SHP77 treated with DMSO at 0.1 percent for 48 hours (cell line): ENCODE measurements around the gene CRB1.

Experiments used
- DNase-seq: peaks from one replicate; lab custom pipeline; 2025; lab: John Stamatoyannopoulos, UW

CRB1 gene

GRCh38 chr1:197343663-197344273 lies 75.7 kb downstream of the CRB1 start:
- DNase-seq = no peak

- DNase-seq = no peak
Measured at GRCh38 chr1:197351821-197352440, 83.9 kb downstream of the CRB1 start.

- no peak for DNase-seq
Measured at GRCh38 chr1:197355248-197355995, 87.4 kb downstream of the CRB1 start.

- DNase-seq = peak; percentile 18
Measured at GRCh38 chr1:197356723-197357533, 88.9 kb downstream of the CRB1 start.

- no peak for DNase-seq
Measured at GRCh38 chr1:197358959-197359358, 90.9 kb downstream of the CRB1 start.

- DNase-seq = no peak
Measured at GRCh38 chr1:197360068-197360467, 92.0 kb downstream of the CRB1 start.

GRCh38 chr1:197362871-197363270 lies 94.8 kb downstream of the CRB1 start:
- no peak for DNase-seq

GRCh38 chr1:197363855-197364254 lies 95.8 kb downstream of the CRB1 start:
- DNase-seq = no peak

- no peak for DNase-seq
Measured at GRCh38 chr1:197366996-197367395, 98.9 kb downstream of the CRB1 start.

GRCh38 chr1:197367627-197368026 lies 99.6 kb downstream of the CRB1 start:
- DNase-seq = no peak

- DNase-seq = no peak
Measured at GRCh38 chr1:197374428-197374827, 106.4 kb downstream of the CRB1 start.

GRCh38 chr1:197384471-197384870 lies 116.4 kb downstream of the CRB1 start:
- DNase-seq = no peak

GRCh38 chr1:197388801-197389200 lies 120.7 kb downstream of the CRB1 start:
- no peak for DNase-seq

GRCh38 chr1:197390856-197391255 lies 122.8 kb downstream of the CRB1 start:
- DNase-seq = no peak

- no peak for DNase-seq
Measured at GRCh38 chr1:197391303-197392226, 123.5 kb downstream of the CRB1 start.

GRCh38 chr1:197392541-197392940 lies 124.5 kb downstream of the CRB1 start:
- DNase-seq = no peak

- no peak for DNase-seq
Measured at GRCh38 chr1:197393105-197393504, 125.1 kb downstream of the CRB1 start.

GRCh38 chr1:197393772-197394171 lies 125.7 kb downstream of the CRB1 start:
- DNase-seq = no peak

GRCh38 chr1:197394831-197395608 lies 127.0 kb downstream of the CRB1 start:
- no peak for DNase-seq

GRCh38 chr1:197397895-197398294 lies 129.8 kb downstream of the CRB1 start:
- no peak for DNase-seq
